Testis (tissue), 2 donors: ENCODE results near the gene FKBP2.

Experiments
- CTCF ChIP-seq, 3 experiments: fragments of 450-650 bp in 2 of 3; fragments of 200-600 bp in 1 of 3; sonication (generic) in 1 of 3; IDR thresholded peaks; one replicate each; pipeline ENCODE4 v1.5.1; 2016 to 2019; ENCODE audit warnings: antibody characterized with exemption in 3 of 3, mild to moderate bottlenecking in 2 of 3, moderate library complexity in 1 of 3
- POLR2A ChIP-seq: fragments of 450-650 bp; IDR thresholded peaks from one replicate; pipeline ENCODE4 v1.6.1; 2017; ENCODE audit warnings: antibody characterized with exemption, mild to moderate bottlenecking, moderate library complexity

- TF ChIP-seq CTCF (IDR thresholded peaks at IDR 0.05) (no peak), POLR2A (no peak)
These were observed 6.1 kb upstream of the FKBP2 start for GRCh38 chr11:64234647-64235379.
